HepG2 (cell line): ENCODE results near the gene SUPT4H1. TPM values are rescaled to one million over a fixed set of nuclear protein-coding genes. Genes with fewer than 3 reads are reported as not detected.
A peak's percentile ranks its signal among the peaks of the same experiment; 100 is the strongest.

Experiments
- ATRX ChIP-seq: sonication (generic); formaldehyde crosslinking; IDR thresholded peaks from 2 replicates; pipeline ENCODE4 v1.4.0; 2020; ENCODE audit warnings: missing genetic modification reagents, borderline replicate concordance
- PATZ1 ChIP-seq: sonication (generic); formaldehyde crosslinking; IDR thresholded peaks from 2 replicates; pipeline ENCODE4 v1.4.0; 2020; ENCODE audit warnings: missing genetic modification reagents
- ZBTB7A ChIP-seq: sonication (generic); formaldehyde crosslinking; IDR thresholded peaks from 2 replicates; pipeline ENCODE4 v1.8.0; 2022; ENCODE audit warnings: mild to moderate bottlenecking, missing genetic modification reagents
- polyA plus RNA-seq, 8 experiments: library from polyadenylated mRNA; depleted of rRNA in 3 of 8; stranded (reverse) in 7 of 8; unstranded in 1 of 8; fragments of >200 nt; fragmentation: Illumina TruSeq in 4 of 8; extraction: Trizol in 4 of 8; gene quantifications; 2 replicates each; pipeline versions ENCODE4 v1.2.1 to v1.2.3, GENCODE V29; 2011 to 2016; ENCODE audit warnings: low read depth in 4 of 8, missing spikeins in 1 of 8, mixed read lengths in 1 of 8; ENCODE audit not compliant: insufficient read depth in 1 of 8
- total RNA-seq, 5 experiments: library from RNA; depleted of rRNA; stranded (reverse); fragments of >200 nt; fragmentation: Illumina TruSeq; extraction: Trizol; gene quantifications; 2 replicates each; pipeline ENCODE4 v1.2.3, GENCODE V29; 2016; ENCODE audit warnings: low read depth in 1 of 5
- TF ChIP-seq, protein P1 (sequence below): sonication (generic); formaldehyde crosslinking; IDR thresholded peaks from 2 replicates; pipeline ENCODE4 v1.4.0; 2020; ENCODE audit warnings: mild to moderate bottlenecking, missing genetic modification reagents
- TF ChIP-seq, protein P2 (sequence below): sonication (generic); formaldehyde crosslinking; IDR thresholded peaks from 2 replicates; pipeline ENCODE4 v1.4.0; 2020; ENCODE audit warnings: missing genetic modification reagents
- TF ChIP-seq, protein P3 (sequence below): sonication (generic); formaldehyde crosslinking; IDR thresholded peaks from 2 replicates; pipeline ENCODE4 v1.5.1; 2020; ENCODE audit warnings: missing genetic modification reagents, mild to moderate bottlenecking, borderline replicate concordance
- TF ChIP-seq, protein P4 (sequence below): sonication (generic); formaldehyde crosslinking; IDR thresholded peaks from 2 replicates; pipeline ENCODE4 v1.5.1; 2020; ENCODE audit warnings: missing genetic modification reagents, mild to moderate bottlenecking, borderline replicate concordance

The SUPT4H1 gene
- total and polyA plus RNA-seq, 2 of the 13 experiments (the other 11 are each of a cell fraction or from before 2014, with no cell fraction given) = 155 to 244 TPM

- TF ChIP-seq, protein P1, sequence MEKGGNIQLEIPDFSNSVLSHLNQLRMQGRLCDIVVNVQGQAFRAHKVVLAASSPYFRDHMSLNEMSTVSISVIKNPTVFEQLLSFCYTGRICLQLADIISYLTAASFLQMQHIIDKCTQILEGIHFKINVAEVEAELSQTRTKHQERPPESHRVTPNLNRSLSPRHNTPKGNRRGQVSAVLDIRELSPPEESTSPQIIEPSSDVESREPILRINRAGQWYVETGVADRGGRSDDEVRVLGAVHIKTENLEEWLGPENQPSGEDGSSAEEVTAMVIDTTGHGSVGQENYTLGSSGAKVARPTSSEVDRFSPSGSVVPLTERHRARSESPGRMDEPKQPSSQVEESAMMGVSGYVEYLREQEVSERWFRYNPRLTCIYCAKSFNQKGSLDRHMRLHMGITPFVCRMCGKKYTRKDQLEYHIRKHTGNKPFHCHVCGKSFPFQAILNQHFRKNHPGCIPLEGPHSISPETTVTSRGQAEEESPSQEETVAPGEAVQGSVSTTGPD (CRISPR knock-in tag) = no peak; the same call in 1 of the 2 replicates
- TF ChIP-seq, protein P2, sequence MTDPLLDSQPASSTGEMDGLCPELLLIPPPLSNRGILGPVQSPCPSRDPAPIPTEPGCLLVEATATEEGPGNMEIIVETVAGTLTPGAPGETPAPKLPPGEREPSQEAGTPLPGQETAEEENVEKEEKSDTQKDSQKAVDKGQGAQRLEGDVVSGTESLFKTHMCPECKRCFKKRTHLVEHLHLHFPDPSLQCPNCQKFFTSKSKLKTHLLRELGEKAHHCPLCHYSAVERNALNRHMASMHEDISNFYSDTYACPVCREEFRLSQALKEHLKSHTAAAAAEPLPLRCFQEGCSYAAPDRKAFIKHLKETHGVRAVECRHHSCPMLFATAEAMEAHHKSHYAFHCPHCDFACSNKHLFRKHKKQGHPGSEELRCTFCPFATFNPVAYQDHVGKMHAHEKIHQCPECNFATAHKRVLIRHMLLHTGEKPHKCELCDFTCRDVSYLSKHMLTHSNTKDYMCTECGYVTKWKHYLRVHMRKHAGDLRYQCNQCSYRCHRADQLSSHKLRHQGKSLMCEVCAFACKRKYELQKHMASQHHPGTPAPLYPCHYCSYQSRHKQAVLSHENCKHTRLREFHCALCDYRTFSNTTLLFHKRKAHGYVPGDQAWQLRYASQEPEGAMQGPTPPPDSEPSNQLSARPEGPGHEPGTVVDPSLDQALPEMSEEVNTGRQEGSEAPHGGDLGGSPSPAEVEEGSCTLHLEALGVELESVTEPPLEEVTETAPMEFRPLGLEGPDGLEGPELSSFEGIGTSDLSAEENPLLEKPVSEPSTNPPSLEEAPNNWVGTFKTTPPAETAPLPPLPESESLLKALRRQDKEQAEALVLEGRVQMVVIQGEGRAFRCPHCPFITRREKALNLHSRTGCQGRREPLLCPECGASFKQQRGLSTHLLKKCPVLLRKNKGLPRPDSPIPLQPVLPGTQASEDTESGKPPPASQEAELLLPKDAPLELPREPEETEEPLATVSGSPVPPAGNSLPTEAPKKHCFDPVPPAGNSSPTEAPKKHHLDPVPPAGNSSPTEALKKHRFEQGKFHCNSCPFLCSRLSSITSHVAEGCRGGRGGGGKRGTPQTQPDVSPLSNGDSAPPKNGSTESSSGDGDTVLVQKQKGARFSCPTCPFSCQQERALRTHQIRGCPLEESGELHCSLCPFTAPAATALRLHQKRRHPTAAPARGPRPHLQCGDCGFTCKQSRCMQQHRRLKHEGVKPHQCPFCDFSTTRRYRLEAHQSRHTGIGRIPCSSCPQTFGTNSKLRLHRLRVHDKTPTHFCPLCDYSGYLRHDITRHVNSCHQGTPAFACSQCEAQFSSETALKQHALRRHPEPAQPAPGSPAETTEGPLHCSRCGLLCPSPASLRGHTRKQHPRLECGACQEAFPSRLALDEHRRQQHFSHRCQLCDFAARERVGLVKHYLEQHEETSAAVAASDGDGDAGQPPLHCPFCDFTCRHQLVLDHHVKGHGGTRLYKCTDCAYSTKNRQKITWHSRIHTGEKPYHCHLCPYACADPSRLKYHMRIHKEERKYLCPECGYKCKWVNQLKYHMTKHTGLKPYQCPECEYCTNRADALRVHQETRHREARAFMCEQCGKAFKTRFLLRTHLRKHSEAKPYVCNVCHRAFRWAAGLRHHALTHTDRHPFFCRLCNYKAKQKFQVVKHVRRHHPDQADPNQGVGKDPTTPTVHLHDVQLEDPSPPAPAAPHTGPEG (CRISPR knock-in tag) = peak; percentile 89
- TF ChIP-seq, protein P3, sequence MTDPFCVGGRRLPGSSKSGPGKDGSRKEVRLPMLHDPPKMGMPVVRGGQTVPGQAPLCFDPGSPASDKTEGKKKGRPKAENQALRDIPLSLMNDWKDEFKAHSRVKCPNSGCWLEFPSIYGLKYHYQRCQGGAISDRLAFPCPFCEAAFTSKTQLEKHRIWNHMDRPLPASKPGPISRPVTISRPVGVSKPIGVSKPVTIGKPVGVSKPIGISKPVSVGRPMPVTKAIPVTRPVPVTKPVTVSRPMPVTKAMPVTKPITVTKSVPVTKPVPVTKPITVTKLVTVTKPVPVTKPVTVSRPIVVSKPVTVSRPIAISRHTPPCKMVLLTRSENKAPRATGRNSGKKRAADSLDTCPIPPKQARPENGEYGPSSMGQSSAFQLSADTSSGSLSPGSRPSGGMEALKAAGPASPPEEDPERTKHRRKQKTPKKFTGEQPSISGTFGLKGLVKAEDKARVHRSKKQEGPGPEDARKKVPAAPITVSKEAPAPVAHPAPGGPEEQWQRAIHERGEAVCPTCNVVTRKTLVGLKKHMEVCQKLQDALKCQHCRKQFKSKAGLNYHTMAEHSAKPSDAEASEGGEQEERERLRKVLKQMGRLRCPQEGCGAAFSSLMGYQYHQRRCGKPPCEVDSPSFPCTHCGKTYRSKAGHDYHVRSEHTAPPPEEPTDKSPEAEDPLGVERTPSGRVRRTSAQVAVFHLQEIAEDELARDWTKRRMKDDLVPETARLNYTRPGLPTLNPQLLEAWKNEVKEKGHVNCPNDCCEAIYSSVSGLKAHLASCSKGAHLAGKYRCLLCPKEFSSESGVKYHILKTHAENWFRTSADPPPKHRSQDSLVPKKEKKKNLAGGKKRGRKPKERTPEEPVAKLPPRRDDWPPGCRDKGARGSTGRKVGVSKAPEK (CRISPR knock-in tag) = peak; percentile 46; the same call in 1 of the 2 replicates
- TF ChIP-seq, protein P4, sequence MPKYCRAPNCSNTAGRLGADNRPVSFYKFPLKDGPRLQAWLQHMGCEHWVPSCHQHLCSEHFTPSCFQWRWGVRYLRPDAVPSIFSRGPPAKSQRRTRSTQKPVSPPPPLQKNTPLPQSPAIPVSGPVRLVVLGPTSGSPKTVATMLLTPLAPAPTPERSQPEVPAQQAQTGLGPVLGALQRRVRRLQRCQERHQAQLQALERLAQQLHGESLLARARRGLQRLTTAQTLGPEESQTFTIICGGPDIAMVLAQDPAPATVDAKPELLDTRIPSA (CRISPR knock-in tag) = no peak
- peak; percentile 100 for TF ChIP-seq PATZ1
- no peak for TF ChIP-seq ATRX
- TF ChIP-seq ZBTB7A = peak; percentile 73; the same call in 1 of the 2 replicates
Measured at GRCh38 chr17:58391302-58391984, 39.4 kb upstream of the SUPT4H1 start (continued).
